GM18517 (cell line): ENCODE measurements around the gene IGF2R.

ENCODE experiments used
- ATAC-seq: cut with Tn5 transposase; IDR thresholded peaks from one replicate; pipeline ENCODE4 v1.9.1; 2021; ENCODE audit warnings: mild to moderate bottlenecking, moderate library complexity; ENCODE audit not compliant: unreplicated experiment

IGF2R gene

GRCh38 chr6:160070427-160070826 is 101.5 kb downstream of the IGF2R start:
- no peak for ATAC-seq

- no peak for ATAC-seq
These were observed 101.9 kb downstream of the IGF2R start for GRCh38 chr6:160070831-160071230.

GRCh38 chr6:160071805-160072690 is 103.2 kb downstream of the IGF2R start:
- ATAC-seq, result no peak

- ATAC-seq, result no peak
These were observed 104.4 kb downstream of the IGF2R start for GRCh38 chr6:160073272-160073671.

GRCh38 chr6:160076009-160076408 is 107.1 kb downstream of the IGF2R start:
- ATAC-seq, result no peak

GRCh38 chr6:160077024-160077423 is 108.1 kb downstream of the IGF2R start:
- ATAC-seq, result no peak

GRCh38 chr6:160077526-160077925 is 108.6 kb downstream of the IGF2R start:
- ATAC-seq, result no peak

GRCh38 chr6:160078883-160079685 is 110.2 kb downstream of the IGF2R start:
- ATAC-seq, result no peak

- ATAC-seq, result no peak
These were observed 110.8 kb downstream of the IGF2R start for GRCh38 chr6:160079686-160080043.

- ATAC-seq, result no peak
These were observed 111.2 kb downstream of the IGF2R start for GRCh38 chr6:160080097-160080496.

- ATAC-seq, result no peak
These were observed 112.5 kb downstream of the IGF2R start for GRCh38 chr6:160081398-160081797.

- no peak for ATAC-seq
These were observed 113.7 kb downstream of the IGF2R start for GRCh38 chr6:160082627-160083026.

GRCh38 chr6:160084198-160084776 is 115.4 kb downstream of the IGF2R start:
- no peak for ATAC-seq

- ATAC-seq, result no peak
These were observed 116.3 kb downstream of the IGF2R start for GRCh38 chr6:160085226-160085625.

- no peak for ATAC-seq
These were observed 117.0 kb downstream of the IGF2R start for GRCh38 chr6:160085713-160086505.

GRCh38 chr6:160086754-160087153 is 117.9 kb downstream of the IGF2R start:
- ATAC-seq, result no peak

GRCh38 chr6:160088069-160088783 is 119.3 kb downstream of the IGF2R start:
- ATAC-seq, result no peak

- no peak for ATAC-seq
These were observed 120.1 kb downstream of the IGF2R start for GRCh38 chr6:160088784-160089533.

GRCh38 chr6:160089534-160089897 is 120.6 kb downstream of the IGF2R start:
- ATAC-seq, result no peak
